ENCODE measurements around the gene SLC8A2.
"Not testable (repeated sequence)": the region's sequence is repeated elsewhere in the genome, so short reads cannot be mapped to it uniquely, and the experiment has no call there.

Gene SLC8A2

DNA sequence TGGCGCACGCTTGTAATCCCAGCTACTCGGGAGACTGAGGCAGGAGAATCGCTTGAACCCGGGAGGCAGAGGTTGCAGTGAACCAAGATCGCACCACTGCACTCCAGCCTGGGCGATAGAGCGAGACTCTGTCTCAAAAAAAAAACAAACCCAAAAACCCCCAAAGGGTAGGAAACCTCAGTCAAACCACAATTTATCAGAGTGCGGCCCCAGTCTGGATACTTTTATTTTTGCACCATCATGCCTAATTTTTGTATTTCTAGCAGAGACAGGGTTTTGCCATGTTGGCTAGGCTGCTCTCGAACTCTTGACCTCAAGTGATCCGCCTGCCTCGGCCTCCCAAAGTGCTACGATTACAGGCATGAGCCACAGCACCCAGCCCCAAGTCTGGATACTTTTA lies 14.5 kb upstream of the SLC8A2 start:
- DNase-seq, result not testable (repeated sequence)

DNA sequence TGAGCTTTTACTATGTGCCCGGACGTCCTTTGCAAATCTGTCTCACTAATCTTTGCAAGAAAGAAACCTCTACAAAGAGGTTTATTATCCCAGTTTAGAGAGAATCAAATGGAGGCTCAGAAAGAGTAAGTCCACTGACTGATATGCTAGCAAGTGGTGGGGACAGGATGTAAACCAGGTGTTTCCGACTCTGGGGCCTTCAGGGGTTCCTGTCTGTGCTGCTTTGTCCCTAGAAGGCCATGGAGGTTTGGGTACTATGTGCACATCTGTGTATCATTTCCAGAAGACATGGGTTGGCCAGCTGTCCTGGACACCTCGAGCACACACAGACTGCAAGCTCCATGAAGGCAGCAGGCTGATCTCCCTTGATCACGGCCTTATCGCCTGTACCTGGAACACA lies 13.5 kb upstream of the SLC8A2 start:
- no peak for DNase-seq

DNA sequence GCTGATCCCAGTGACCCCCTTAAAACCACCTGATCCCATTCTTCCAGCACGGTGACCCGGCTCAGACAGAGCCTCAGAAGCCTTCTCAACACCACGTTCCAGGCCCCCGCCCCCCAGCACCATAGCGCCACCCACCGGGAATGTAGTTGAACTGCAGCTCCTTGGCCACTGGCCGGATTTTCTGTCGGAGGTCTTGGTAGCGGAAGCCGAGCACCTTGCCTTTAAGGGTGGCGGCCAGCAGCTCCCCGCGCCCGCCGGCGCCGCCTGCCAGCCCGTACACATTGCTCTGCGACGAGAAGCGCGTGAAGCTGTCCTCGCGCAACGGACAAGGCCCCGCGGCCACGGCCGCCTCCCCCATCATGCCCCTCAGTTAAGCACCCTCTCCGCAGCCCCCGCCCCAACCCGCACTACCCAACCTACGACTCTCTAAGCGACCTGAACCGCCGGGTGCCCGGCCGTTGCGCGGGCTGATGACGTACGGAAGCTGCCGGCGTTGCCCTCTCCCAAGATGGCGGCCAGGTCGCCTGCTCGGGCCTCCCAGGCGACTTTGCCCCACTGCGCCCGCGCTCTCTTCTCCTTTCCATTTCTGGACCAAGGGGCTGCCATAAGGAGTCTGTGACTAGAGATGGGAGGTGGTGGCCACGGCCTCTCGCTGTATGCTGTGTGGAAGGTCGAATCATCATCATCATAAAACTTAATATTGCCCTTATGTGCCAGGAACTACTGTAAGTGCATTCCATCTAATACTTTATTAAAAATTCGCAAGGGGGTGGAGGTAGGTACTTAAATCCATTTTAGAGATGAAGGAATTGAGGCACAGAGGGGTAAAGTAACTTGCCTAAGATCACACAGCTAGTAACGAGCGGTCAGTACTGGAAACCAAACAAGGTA lies 12.4 kb upstream of the SLC8A2 start, which contains the start of gene KPTN:
Gene KPTN (minus strand): TSS at position 420 of the 891 bp plus-strand sequence. CDS start 59 bp downstream, at position 361.
- peak; percentile 96 for DNase-seq

DNA sequence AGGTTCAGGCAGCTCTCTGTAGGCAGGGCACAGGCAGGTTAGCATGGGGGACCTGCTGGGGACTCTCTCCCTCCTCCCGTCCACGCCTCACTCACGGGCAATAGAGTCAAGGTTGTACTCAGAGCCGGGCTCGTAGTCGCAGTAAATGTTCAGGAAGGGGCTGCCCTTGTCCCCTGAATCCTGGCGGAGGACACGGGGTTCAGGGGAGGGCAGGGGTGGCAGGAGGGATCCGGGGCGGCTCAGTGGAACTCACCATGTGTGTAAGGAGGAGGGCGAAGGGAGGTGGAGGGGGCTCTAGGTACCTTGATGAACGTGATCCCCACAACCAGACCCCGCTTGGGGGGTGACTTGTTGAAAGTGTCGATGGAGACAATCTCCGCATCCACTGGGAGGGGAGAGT lies 11.5 kb upstream of the SLC8A2 start:
- DNase-seq, result no peak

DNA sequence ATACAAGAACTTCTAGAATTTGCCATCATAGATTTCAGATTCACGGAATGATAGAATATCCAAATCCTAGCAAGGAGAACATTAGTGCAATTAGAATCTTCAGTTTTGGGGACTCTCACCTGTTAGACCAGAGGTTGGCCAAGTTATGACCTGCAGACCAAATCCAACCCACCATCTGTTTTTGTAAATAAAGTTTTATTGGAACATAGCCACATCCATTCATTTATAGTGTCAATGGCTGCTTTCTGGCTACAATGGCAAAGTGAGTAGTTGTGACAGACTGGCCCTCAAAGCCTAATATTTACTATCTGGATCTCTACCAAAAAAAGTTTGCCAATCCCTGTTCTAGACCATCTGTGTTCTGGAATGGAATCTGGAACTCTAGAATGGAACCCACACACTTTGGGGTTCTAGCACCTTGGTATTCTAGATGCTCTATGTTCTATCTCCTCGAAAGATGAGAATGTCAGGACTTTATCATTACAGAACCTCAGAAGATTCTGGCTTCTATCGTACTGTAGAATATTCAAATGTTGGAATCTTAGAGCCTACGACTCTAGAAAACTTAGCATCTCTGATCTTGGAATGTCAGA lies 9.9 kb upstream of the SLC8A2 start:
- no peak for DNase-seq

DNA sequence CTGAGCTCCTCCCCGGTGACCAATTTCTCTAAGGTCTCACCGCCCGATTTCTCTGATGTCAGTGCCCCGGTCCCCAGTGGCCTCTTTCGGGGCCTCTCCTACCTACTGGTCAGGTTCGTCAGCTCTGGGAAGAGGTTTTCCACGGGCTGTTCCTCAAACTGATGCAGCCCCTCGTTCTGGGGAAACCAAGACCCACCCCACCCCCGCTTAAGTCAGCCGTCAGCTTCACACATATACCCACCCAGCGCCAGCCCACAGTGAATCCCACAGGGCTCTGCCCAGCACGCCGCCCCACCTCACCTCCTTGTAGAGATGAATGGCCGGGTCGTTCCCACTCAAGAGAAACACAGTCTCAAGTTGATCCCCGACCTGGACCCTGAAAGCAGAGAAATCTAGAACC lies 9.0 kb upstream of the SLC8A2 start:
- no peak for DNase-seq

DNA sequence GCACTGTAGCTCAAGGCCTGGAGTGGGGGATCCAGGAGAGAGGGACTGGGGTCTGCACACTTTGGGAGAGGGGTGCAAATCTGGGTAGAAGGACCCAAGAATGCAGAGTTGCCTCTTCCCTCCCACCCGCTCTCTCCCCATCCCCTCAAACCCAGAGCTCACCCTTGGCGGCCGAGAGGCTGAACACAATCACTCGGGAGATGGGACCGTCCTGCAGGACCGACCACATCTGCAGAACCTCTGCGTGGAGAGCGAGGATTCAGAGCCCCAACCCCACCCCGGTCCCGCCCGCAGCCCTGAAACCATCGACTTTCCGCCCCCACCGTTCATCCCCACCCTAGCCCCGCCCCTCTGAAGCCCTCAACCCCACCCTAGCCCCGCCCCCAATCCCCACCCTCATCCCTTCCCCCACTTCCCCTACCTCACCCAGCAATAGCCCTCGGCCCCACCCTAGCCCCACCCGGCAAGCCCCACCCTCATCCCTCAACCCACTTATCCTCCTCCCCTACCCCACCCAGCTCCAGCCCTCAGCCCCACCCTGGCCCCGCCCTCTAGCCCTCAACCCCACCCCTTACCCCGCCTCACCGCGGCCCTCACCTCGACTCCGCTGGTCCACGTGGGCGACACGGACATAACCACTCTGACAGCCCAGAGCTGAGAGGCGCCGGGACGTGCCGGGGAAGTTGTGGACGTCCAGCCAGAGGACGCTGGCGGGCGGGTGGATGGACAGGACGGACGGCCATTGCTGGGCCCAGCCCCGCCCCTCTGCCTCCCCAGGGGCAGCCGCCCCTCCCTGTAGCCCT lies 8.2 kb upstream of the SLC8A2 start:
- DNase-seq, result no peak

DNA sequence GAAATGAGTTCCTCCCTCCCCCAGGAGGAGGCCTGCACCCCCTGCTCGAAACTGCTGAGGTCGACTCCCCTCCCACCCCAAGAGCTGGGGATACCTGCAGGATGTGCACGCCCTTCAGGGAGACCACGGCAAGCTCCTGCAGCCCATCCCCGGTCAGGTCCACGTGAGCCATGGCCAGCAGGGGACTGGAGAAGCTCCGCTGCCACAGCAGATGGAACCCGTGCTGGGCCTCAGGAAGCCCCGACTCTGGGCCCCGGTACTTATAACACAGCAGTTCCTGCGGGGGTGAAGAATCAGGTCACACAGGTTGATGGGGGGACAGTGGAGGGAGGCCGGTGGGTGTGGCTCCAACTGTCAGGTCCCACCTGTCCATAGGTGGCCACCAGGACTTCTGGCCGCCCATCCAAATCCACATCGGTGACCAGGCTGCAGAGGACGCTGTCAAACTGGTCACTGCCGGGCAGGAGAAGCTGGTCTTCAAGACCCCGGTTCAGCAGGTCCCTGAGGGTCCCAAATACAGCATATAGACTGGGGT lies 4.8 kb upstream of the SLC8A2 start:
- DNase-seq, result no peak

DNA sequence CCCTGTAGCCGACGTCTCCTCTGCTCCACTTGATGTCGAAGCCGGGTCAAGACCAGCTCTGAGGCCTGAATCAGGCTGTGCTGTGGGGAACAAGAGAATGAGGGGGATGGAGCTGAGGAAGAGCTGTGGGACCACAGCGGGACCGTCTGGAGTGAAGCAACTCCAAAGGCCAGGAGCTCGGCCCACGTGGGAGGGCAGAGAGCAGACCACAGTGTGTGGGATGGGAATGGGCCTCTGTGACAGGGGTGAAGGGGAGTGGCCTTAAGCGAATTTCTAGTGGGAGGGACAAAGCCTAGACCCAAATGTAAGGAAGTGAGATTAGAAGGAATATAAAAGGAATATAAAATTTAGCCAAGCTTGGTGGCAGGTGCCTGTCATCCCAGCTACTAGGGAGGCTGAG lies 3.8 kb upstream of the SLC8A2 start:
- DNase-seq, result no peak

DNA sequence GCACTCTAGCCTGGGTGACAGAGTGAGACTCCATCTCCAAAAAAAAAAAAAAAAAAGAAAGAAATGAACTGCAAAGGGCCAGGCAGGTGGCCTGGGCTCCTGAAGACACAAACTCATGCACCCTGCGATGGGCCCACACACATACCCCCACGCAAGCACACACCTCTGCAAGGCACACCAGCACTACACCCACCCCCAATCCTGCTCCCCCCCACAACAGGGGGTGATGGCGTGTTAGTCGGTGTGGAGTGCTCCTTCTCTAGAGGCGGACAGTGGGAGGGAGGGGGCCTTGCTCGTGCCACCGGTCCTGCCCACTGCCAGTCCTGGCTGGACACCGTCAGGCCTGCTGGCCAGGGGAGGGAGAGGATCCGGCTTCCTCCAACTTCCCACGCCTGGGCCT lies 1.6 kb upstream of the SLC8A2 start:
- DNase-seq, result no peak

DNA sequence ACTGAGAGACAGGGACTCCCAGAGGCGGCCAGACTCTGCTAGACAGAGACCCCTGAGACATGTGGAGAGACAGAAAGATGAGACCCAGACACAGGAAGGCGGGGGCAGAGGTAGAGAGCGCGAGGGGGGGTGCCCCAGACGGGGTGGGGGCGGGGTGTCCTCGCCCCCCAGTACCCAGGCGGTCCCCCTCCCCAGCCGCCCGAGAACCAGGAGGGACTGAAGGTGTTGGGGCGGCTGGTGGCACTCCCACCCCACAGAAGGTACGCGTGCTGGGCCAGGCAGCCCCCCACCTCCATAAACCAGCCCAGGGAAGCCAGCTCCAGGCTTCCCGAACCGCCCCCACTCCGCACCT lies 336 bp downstream of the SLC8A2 start:
- no peak for DNase-seq

DNA sequence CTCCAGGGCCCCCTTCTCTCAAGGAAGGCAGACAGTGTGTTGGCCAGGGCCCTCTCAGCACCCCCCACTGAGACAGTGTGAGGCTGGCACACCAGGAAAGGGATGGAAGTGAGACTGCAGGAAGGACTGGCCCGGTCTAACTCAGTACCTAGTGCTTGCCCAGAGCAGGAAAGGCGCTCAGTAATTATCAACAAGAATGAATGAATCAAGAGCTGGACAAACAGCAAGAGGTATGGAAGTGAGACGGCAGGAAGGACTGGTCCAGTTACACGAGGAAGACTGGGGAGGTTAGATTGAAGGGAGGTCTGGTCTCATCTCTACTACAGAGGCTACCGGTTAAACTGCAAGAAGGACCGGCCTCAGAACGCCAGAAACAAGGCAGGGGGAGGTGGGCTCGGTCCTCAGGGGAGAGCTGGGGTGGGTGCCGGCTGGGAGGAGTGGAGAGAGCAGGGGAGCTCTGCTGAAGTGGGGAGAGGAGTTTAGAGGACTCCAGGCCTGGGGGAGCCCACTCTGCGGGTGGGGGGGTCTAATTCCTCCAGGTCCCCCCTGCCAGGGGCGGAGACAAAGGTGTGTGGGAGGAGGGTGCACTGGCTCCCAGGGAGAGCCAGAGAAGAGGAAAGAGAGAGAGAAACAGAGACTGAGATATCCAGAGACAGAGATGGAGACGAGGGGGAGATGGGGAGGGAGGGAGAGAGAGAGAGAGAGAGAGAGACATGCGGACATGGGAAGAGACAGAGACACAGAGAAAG lies 1.1 kb downstream of the SLC8A2 start:
- DNase-seq, result no peak

DNA sequence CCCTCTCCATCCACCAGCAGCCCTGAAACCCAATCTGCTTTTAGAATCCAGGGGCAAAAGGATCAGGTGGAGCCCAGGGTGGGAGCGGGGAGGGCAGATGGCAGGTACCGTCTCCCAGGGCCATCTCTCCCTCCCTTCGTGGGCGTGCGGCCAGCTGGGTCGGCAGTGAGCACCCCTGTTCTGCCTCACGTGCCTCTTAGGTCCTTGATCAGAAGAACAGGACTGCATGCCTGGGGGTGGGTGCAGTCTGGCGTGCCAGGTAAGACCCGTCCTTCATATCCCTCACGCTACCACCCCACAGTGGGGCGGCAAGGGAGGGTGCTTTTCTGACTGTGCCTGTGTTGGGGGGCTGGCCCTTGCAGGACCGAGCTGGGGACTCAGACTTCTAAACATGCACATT lies 2.0 kb downstream of the SLC8A2 start:
- no peak for DNase-seq

DNA sequence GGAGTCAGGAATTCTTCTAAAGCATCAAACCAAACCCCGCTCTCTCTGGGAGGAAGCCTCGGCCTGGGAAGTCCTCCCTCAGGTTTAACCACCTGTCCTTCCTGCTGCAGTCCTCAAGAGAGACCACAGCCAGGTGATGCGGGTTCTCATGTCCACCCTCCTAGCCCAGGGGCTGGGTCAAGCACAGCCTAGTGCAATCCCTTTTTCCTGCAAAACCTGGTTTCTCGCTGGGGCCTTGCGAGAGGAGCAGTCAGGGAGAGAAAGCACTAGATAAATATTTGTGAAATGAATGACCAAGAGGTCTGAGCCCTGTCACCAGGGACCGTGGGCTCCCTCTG lies 2.4 kb downstream of the SLC8A2 start:
- no peak for DNase-seq

DNA sequence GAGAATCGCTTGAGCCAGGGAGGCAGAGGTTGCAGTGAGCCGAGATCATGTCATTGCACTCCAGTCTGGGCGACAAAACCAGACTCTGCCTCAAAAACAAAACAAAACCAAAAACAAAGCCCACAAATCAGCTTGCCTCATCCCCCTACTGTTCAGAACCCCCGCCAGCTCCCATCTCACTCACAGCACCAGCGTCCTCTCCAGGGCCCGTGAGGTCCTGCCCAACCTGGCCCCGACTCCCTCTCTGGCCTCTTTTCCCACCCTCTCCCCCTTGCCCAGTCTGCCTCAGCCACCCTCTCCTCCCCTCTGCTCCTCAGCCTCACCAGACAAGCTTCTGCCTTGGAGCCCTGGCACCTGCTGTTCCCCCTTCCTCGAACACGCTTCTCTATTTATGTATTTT lies 3.8 kb downstream of the SLC8A2 start:
- no peak for DNase-seq

DNA sequence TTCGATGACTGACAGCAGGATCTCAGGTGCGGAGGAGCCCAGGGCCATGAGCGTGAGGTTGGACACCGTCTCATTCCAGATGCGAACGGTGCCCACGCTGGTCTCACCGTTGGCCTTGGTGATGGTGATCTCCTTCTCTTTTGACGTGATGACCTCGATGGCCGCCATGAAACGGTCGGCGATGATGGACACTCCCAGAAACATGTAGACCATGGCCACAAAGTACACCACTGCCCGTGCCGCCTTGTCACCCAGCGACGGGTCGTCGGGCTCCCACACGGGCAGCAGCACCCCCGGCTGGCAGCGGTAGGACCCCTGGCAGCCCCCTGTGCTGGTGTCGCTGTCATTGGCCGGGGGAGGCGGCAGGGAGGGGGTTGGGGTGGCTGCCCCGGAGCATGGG lies 5.7 kb downstream of the SLC8A2 start:
- no peak for DNase-seq

DNA sequence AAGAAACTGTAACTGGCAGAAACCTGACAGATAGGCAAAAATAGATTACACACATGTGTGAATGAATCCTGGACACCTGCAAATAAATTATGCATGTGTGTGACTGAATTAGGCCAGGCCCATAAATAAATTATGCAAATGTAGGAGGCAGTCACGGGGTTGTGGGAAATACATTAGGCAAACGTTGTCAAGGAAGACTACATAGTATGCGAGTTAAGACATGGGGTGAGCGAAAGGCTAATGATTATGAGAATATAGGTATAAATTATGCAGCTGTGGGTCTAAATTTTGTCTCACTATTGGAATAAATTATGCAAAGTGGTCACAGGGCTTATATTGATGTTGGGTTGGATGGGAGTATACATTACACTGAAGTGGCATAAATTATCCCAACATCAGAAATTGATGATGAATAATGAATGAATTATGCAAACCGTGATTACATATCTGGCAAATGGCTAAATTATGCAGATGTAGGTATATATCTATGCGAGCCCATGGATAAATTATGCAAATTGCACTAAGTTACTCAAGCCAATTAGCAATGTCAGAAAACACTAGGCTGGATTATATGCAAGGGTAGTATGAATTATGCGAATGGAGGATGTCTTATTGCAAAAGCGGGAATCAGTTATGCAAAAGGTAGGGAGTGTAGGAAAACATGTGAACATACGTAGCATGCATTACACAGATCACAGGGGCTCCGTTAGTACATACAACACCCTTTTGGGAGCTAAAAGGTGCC lies 6.8 kb downstream of the SLC8A2 start:
- DNase-seq, result no peak

DNA sequence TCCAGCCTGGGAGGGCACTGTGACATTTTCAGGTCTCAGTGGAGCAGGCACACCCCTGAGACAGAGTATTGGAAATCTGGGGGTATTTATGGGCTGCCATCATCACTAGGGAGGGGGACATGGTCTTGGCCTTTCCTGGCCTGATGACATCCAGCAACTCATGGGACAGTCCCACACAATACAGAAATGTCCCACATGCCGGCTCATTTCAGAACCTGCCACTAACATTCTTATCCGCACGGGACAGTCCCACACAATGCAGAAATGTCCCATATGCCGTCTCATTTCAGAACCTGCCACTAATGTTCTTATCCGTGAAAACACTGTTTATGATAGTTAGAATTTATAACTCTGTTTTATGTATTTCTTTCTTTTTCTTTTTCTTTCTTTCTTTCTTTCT lies 9.8 kb downstream of the SLC8A2 start:
- DNase-seq, result no peak

DNA sequence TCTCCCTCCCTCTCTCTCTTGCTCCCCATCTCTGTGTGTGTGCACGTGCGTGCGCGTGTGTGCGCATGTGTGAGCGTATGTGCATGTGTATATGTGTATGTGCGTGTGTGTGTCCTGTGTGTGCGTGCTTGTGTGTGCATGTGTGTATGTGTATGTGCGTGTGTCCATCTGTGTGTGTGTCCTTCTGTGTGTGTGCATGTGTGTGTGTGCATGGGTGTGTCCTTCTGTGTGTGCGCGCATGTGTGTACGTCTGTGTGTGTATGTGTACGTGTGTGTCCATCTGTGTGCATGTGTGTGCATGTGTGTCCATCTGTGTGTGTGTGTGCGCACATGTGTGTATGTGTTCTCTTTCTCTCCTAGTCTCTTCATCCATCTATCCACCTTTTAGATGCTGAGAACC lies 12.2 kb downstream of the SLC8A2 start:
- no peak for DNase-seq

DNA sequence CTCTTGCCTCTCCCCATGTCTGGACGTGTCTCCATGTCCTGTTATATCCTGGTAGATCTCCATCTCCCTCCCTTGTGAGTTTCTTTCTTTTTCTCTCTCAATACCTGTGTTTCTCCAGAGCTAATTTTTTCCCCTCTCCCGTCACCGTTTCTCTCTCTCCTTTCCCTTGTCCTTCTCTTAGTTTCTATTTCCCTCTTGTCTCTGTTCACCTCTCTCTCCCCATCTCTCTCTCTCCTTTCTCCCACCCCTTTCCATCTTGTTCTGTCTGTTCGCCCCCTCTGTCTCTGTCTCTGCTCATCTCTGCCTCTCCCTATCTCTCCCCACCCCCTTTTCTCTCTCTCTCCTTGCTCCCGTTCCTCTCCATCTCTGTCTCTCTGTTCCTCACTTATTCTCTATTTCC lies 13.0 kb downstream of the SLC8A2 start:
- no peak for DNase-seq

DNA sequence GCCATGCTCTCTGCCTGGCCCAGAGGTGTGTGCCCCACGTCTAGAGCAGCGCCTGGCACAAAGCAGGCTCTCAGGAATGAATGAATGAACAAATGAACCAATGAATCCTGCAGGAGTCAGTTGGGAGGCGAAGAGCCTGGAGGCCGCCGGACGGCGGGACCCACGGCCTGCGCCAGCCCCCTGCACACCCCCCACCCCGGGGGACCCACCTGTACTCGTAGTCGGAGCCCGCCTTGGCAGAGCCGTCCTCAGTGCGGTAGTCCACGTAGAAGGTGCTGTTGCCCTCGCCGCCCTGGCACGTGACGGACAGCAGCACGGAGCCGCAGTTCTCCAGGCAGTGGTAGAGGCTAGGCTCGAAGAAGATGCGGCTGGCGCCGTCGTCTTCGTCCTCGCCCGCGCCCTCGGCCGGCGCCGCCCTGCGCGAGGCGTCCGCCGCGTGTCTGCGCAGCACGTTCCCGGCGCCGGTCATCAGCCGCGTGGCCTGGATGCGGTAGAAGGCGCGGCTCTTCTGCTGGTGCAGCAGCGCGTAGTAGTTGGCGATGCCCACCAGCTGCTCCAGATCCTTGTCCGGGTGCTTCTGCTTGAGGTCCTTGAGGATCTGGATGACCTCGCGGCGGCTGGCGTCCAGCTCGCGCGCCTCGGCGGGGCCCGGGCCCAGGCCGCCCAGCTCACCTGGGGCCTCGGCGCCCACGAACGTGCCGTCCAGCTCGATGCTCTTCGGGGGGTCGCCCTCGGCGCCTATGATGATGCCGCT lies 14.8 kb downstream of the SLC8A2 start:
- peak; percentile 54 for DNase-seq

Data from retina (tissue), 1 donor.